KMS-11 (cell line): ENCODE results near the gene SIX2.

Experiments used
- H2AFZ ChIP-seq: fragments of 200-600 bp; sonication (generic); 2 replicates; pipeline ENCODE4 v1.6.1; 2016; ENCODE audit warnings: antibody characterized with exemption, mixed run types, low read depth
- H3K27ac ChIP-seq: fragments of 200-600 bp; sonication (generic); 2 replicates; pipeline ENCODE4 v1.6.1; 2016; ENCODE audit warnings: mild to moderate bottlenecking, mixed run types
- H3K27me3 ChIP-seq: fragments of 200-600 bp; sonication (generic); 2 replicates; pipeline ENCODE4 v1.6.1; 2017; ENCODE audit warnings: mild to moderate bottlenecking, low read depth, mixed run types, moderate library complexity; ENCODE audit not compliant: insufficient read depth
- H3K36me3 ChIP-seq: fragments of 200-600 bp; sonication (generic); 2 replicates; pipeline ENCODE4 v1.6.1; 2017; ENCODE audit warnings: mild to moderate bottlenecking, mixed run types; ENCODE audit not compliant: insufficient read depth
- H3K4me1 ChIP-seq: fragments of 200-600 bp; sonication (generic); 2 replicates; pipeline ENCODE4 v1.6.1; 2016; ENCODE audit warnings: mild to moderate bottlenecking, low read depth, mixed run types; ENCODE audit not compliant: poor library complexity, severe bottlenecking
- H3K4me2 ChIP-seq: fragments of 200-600 bp; sonication (generic); 2 replicates; pipeline ENCODE4 v1.7.0; 2016; ENCODE audit warnings: mild to moderate bottlenecking, mixed run types
- H3K4me3 ChIP-seq: fragments of 200-600 bp; sonication (generic); IDR thresholded peaks from 2 replicates; pipeline ENCODE4 v1.6.1; 2017; ENCODE audit warnings: low read depth, low read length, mixed read lengths; ENCODE audit not compliant: insufficient read depth
- H3K79me2 ChIP-seq: fragments of 200-600 bp; sonication (generic); 2 replicates; pipeline ENCODE4 v1.6.1; 2016; ENCODE audit warnings: low read depth, mixed run types; ENCODE audit not compliant: insufficient read depth
- H3K9ac ChIP-seq: fragments of 200-600 bp; sonication (generic); 2 replicates; pipeline ENCODE4 v1.6.1; 2016; ENCODE audit warnings: mild to moderate bottlenecking, mixed run types
- H4K20me1 ChIP-seq: fragments of 200-600 bp; sonication (generic); 2 replicates; pipeline ENCODE4 v1.6.1; 2016; ENCODE audit warnings: mild to moderate bottlenecking, mixed run types; ENCODE audit not compliant: insufficient read depth
- CTCF ChIP-seq: fragments of 200-600 bp; sonication (generic); conservative IDR thresholded peaks from 2 replicates; pipeline ENCODE4 v1.6.1; 2017; ENCODE audit warnings: low read depth, mild to moderate bottlenecking, antibody characterized with exemption, low read length, moderate library complexity, mixed read lengths

The SIX2 gene

GRCh38 chr2:44955593-44956392, 53.5 kb downstream of the SIX2 start:
- H3K27ac ChIP-seq = no peak overlapping the region
- peak overlapping the region; percentile 93 for H3K4me2 ChIP-seq
- H3K9ac ChIP-seq = no peak overlapping the region; the same call in 1 of the 2 replicates
- H3K4me3 ChIP-seq = peak overlapping the region; percentile 35
- H3K36me3 ChIP-seq = no peaks in the 10 kb centered on the region
- H3K79me2 ChIP-seq = no peaks in the 10 kb centered on the region
- no peaks in the 10 kb centered on the region for H4K20me1 ChIP-seq
- H3K27me3 ChIP-seq = no peaks in the 10 kb centered on the region; the same call in 1 of the 2 replicates
- peak; percentile 90 for TF ChIP-seq CTCF
- peaks cover 8% of the 10 kb centered on the region for H3K4me1 ChIP-seq
- peak overlapping the region; percentile 93 for H2AFZ ChIP-seq
